HG03442 (cell line): ENCODE measurements around the gene NEURL1B.
A peak's percentile ranks its signal among the peaks of the same experiment; 100 is the strongest.
"Not testable (repeated sequence)": the region's sequence is repeated elsewhere in the genome, so short reads cannot be mapped to it uniquely, and the experiment has no call there.

Experiments
- ATAC-seq: cut with Tn5 transposase; IDR thresholded peaks from one replicate; pipeline ENCODE4 v1.9.1; 2021; ENCODE audit warnings: mild to moderate bottlenecking, moderate library complexity; ENCODE audit not compliant: unreplicated experiment

NEURL1B gene, protein sequence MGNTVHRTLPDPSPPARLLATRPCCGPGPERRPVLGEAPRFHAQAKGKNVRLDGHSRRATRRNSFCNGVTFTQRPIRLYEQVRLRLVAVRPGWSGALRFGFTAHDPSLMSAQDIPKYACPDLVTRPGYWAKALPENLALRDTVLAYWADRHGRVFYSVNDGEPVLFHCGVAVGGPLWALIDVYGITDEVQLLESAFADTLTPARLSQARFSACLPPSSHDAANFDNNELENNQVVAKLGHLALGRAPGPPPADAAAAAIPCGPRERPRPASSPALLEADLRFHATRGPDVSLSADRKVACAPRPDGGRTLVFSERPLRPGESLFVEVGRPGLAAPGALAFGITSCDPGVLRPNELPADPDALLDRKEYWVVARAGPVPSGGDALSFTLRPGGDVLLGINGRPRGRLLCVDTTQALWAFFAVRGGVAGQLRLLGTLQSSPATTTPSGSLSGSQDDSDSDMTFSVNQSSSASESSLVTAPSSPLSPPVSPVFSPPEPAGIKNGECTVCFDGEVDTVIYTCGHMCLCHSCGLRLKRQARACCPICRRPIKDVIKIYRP

DNA sequence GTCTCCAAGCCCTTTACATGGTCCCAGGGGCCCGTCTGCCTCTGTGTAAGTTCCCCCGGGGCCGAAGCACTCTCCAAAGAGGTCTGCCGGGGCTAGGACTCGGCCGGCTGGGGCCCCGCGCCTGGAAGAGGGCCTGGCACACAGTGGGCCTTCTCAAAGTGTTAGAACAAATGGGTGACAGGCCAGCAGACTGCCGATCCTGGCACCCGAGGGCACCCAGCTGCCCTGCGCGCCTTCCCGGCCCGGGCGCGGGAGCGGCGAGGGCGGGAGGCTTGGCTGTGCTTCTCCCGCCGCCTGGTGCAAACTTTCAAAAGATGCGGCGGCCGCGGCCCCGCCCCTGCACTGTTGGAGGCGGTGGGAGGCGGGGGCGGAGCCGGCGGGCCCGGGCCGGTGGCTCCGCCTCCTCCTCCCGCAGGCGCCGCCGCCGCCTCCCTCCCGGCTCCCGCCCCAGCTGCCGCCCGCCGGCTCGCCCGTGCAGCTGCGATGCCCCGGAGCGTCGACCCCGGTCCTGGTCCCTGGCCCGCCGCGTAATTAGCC, at the start of gene NEURL1B:
TSS of gene NEURL1B (plus strand) at position 442 of the 537 bp plus-strand sequence. CDS start 144 bp downstream, outside the sequence.
- peak; percentile 38 for ATAC-seq

DNA sequence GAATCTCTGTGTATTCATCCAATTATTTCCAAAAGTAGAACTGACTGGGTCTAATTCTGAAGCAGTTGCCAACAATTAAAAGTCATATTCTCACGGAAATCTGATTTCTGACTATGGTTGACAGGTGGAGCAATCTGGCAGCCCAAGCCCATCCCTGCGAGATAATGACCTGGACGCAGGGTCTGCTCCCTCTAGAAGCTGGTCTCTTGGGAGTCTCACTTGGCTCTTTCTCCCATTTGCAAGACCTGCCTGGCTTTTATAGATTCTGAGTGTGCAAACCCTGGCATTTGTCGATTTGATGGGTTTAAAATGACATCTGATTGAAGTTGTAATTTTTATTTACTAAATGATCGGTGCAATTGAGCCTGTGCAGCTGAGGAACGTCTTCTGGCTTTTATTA, 49.4 kb upstream of the NEURL1B start:
- no peak for ATAC-seq

DNA sequence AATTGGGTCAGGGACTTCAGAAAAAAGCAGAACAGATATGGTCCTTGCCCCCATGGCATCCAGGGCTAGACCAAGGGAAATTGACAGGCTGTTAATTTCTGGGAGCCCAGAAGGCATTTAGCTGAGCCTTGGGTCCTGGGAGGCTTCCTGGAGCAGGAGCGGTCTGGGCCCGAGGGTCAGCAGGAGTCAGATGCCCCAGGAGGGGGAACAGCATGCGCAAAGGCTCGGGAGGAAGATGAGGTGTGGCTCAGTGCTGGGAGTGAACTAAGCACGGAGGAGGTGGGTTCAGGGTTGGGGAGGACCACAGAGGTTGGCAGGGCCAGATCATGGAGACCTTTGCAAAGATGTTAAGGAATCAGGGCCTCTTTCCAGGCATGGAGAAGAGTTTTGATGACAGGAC, 48.2 kb upstream of the NEURL1B start:
- no peak for ATAC-seq

DNA sequence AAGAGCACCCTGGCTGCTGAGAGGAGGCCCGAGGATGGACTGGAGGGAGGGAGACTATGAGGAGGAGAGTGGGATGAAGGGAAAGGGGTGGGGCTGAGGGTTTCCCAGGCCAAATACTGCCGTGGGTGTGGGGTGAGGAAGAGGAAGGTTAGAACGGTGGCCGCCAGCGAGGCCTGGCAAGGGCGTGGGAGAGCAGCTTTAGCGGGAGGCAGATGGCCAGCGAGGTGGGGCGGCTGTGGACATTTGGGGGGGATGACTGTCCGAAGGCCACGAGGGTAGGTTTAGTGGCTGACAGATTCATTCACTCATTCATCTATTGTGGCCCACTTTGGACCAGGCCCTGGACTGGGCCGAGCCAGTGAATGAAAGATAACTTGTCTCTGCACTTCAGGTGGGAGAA, 47.8 kb upstream of the NEURL1B start:
- ATAC-seq: no peak

DNA sequence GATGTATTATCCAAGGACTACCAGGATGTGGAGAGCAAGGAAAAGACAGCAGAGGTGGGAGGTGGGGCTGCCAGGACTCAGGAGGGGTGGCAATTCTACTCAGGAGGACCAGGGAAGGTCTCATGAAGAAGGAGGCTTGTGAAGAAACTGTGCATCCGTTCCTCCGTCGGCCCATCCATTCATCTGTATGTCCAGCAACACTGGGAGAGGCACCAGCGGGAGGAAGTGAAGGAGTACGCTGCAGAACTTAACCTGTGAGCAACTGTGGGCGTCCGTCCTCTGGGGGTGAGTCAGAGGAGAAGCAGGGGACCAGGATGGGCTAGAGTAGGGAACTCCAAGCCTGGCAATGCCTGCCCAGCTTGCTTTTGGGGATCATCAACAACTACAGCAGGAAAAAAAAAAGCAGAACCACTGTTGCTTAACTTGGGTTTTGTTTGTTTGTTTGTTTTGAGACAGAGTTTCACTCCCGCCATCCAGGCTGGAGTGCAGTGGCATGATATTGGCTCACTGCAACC, 47.3 kb upstream of the NEURL1B start:
- ATAC-seq: no peak

DNA sequence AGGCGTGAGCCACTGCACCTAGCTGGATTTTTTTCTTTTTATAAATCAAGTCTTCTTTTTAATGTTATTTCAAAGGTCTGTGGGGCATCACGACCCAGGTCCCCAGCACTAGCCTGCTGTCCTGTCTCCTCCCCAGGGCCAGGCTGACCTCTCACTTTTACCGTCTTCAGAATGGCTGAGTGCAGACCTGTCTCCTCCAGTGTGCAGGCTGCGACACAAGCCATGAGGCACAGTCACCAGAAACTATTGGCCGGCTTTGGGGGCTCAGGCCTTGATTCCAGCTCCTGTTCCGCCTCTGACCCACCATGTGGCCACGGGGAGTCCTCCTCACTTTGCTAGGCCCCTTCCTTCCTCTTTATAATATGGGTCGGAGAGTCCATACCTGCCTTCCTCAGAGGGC, 46.6 kb upstream of the NEURL1B start:
- ATAC-seq: no peak

DNA sequence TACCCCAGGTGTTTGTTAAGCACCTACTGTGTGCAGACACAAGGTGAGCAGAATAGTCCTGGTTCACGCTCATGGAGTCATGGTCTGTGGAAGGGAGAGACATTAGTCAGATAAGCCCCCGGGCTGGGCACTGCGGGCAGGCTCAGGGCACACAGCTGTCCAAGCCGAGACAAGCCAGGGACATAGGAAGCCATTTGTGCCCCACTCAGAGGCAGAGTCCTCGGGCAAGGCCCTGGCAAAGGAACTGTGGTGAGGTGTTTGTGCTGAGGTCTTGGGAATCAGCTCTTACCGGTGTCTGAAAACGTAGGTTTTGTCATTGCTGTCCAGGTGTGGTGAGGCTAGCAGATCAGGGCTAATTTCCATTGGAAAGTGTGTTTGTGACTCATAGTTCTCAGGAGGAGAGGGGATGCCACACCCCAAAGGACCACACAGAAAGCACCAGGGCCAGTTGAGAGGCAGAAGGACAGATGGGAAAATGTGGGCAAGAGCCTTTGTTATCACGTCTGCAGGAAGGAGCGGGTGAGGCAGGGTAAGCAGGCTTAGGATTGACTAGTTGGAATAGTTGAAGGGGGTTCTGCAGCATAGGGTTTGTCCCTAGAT, 46.1 kb upstream of the NEURL1B start:
- ATAC-seq: no peak

DNA sequence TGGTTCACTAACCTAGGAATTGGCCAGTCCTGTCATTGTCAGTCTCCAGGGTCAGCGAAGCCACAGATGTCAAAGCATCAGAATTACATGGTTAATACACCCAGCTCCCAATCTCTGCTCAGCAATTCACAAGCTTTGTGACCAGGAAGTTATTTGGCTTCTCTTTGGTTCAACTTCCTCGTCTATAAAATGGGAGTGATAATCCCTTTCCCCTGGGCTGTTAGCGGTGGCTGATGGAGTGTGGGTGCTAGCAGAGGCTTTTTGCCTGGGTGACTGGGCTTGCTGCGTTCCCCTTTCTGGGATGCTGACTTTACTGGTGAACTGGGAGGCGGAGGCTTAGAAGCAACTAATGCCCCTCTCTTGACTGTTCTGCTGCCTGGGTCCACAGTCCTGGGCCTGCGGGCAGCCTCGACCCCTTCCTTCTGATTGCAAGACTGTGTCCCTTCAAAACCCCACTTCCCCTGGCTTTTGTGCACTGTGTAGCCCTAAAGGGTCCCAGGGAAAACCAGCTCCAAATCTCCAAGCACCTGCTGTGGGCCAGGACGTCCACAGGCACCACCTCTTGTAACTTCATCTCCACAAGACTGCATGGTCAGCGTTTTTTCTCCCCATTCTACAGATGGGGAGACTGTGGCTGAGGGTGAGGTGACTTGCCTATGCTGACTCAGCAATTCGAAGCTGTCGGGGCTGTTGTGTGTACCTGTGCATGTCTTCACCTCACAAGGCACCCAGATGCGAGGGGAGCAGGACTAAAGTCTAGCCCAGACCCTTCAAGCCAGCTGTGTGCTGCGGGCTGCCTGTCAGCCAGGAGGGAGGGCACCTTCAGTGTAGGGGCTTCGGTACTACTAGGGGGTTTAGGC, 45.2 kb upstream of the NEURL1B start:
- ATAC-seq: no peak

DNA sequence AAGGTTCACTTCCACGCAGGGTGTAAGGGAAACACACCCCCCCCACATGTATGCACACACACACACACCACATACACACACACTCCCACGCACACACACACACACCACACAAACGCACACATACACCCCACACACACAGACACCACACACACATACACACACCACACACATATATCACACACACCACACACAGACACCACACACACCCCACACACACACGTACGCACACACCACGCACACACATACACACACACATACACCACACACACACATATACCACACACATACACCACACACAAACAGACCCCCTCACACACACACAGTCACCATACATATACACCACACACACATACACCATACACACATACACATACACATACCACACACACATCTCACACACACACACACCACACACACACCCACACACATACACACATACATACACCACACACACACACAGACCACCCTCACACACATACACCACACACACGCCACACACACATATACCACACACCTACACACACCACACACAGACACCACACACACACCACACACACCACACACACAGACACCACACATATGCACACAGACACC, 44.3 kb upstream of the NEURL1B start:
- ATAC-seq: no peak

DNA sequence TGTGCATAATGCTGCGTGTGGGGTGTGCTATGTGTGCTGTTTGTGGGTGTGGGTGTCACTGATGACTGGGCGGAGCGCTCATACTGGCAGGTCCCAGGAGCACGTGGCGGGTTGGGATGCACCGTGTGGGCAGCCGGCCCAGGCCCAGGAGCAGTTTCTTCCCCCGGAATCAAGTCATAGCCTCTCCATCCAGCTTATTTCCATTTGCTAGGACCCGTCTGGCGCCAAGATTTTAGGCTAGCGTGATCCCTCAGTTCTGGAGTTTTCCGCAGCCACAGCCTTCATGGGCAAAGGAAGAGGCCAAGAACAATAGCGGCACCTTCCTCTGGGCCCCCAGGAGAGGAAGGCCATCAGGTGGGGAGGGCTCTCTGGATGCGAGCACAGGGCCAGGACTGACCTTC, 43.3 kb upstream of the NEURL1B start:
- ATAC-seq: no peak

DNA sequence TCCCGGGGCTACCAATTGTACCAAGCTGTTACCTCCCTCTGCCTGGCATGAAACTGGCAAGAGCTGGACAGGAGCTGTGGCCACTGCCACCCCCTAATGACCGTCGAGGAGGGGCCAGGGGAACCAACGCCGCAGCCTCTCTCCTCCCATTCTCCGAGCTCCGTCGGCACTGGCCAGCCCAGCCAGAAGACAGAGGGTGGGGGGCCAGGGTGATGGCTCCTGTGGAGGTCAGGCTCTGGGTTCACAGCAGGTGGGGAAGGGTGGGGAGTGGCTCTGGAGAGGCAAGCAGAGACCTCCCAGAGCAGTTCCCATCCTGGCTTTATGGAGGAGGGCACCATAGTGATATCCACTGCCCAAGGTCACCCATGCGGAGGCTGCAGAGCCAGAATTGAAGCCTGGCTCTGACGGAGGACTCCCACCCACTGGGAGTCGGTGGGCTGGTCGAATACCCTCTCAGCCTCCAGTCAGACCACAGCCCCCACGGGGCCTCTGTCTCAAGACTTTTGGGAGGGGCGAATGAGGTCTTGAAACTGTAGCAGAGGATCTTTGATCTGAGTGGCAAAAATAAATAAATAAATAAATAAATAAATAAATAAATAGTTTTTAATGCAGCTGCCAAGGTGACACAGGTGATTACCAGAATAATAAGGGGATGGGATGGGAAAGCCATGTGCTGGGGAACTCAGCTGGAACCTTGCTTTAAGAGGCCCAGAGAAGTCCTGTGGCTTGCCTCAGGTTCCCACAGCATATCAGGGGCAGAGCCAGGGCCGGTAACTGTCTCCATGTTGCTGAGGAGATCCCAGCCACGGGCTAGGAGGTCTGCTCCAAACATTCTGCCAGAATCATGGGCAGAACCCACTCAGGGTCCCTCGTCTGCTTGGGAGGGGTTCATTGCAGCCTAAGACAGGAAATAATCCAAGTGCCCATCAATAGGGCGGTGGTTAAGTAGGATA, 42.5 kb upstream of the NEURL1B start:
- no peak for ATAC-seq

DNA sequence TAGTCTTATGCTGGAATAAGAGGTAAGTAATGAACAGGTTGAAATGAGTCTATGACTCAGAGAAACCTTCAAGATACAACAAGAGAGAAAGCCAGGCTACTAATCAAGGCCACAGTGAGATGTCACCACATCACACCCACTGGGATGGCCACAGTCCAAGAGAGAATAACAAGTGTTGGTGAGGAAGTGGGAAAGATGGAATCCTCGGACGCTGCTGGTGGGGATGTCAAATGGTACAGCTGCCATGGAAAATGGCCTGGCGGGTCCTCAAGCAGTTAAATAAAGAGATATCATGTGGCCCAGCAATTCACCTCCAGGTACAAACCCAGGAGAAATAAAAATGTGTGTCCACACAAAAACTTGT, 41.9 kb upstream of the NEURL1B start:
- no peak for ATAC-seq

DNA sequence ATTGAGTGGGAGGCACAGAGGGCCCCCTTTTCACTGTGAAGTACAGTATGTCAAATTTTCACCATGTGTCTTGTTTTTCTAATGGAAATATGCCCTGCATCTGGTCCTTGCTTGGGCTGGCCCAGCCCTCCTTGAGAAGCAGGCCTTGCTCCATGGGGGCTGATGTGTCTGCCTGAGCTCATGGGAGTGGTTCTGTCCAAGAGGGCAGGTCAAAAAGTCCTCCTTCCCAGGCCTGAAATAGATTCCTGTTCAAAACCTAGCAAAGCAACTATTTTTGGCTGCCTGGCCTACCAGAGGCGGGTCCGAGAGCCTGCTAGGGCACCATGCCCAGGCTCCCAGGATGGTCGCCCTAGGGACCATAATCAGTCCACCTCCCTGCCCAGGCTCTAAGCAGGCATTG, 40.5 kb upstream of the NEURL1B start:
- no peak for ATAC-seq

DNA sequence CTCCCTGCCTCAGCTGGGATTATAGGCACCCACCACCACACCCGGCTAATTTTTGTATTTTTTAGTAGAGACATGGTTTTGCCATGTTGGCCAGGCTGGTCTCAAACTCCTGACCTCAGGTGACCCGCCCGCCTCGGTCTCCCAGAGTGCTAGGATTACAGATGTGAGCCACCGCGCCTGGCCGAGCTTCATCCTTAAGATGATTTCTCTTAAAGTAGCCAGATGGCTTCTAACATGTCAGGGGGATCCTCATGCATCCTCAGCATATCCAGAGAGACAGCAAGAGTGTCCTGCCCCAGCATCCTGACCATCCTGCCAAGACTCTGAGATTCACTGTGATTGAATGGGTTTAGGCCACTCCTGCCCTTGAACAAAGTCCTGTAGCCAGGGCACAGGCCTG, 39.5 kb upstream of the NEURL1B start:
- ATAC-seq: not testable (repeated sequence)

DNA sequence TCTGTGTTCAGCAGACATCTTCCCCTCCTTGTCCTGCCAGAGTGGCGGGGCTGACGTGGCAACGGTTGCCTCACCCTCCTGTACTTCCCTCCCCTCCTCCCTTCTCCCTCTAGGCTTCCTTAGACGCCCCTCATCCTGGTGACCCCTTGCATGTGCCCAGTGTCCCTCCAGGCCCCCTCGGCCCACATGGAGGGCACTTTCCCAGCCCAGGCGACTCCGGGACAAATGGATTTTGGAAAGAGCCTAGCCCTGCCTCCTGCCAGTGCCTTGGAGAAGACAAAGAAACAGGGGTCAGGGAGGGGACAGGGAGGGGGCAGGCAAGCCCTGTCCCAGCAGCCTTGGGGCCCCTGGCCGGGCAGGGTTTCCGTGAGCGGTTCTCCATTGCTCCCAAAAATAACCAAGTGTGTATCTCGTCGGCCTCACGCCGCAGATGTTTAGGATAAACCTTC, 38.3 kb upstream of the NEURL1B start:
- no peak for ATAC-seq

DNA sequence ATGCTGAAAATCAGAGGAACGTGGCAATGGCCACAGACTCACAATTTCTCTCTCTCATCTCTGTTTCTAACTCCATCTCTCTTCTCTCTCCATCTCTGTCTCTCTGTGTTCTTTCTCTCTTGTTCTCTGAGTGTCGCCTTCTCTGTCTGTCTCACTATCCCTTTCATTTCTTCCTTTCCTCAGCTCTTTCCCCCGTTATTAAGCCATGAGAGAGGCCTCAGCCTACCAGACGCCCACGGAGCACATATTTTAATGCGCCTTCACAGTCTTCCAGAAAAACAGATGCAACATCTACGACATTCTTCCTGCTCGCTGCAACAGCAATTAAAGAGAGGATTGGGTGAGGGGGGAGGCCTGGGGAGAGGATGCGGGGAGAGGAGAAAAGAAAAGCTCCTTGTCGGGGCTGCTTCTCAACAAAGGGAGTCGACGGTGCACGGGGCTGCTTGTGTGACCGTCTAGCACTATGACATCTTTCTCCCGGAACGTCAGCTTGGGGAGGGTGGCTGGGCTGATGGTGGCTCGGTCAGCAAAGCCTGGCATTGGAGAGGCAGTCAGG, 37.7 kb upstream of the NEURL1B start:
- no peak for ATAC-seq

DNA sequence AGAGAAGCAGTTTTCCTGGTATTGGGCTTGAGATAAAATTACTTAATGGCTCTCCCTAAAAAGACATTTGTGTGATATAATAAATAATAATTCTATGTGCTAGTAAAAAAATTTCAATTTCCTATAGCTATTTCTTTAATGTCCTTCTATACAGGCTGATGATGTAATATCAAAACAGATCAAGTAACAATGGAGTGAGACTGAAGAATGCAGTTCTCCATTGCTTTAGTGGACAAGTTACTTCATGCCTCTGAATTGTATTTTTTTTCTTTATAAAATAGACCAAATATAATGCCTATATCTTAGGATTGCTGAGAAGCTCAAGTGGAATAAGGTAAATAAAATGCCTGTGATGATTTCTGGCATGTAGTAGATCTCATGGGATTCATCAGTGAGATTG, 35.6 kb upstream of the NEURL1B start:
- no peak for ATAC-seq

DNA sequence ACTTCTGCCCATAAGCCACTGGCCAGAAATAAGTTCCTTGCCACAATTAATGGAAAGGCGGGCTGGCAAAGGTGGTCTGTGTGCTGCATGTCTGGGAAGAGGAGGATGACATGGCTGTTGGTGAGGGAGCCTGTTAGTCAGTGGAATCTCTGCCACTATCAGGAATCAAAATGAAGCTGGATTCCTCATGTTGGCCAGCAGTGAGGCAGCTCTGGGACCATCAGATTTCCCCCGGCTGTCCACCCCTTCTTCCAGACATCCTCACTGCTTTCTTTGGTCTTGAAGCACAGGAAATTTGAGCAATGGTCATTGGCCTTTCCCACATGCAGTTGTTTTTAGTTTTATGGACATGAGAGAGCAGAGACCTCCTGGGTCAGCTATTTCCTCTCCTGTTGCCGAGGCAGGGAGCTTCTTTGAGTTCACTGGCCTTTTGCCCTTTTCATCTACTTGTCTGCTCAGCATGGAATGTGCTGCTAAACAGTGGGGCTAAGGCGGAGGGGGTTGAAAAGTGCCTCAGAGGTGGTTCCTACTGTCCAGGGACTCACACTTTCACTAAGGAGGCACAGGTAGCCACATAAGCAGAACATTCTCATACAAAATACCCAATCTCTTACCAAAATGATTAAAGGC, 34.8 kb upstream of the NEURL1B start:
- no peak for ATAC-seq
